ENCODE results near the gene H1-8.

- no peak for TF ChIP-seq EP300 (IDR thresholded peaks at IDR 0.05)
- no peak for TF ChIP-seq CTCF (IDR thresholded peaks at IDR 0.05)
These were observed at the start of gene H1-8 for GRCh38 chr3:129543156-129543790.
